ENCODE results near the gene NAXE. TPM values are rescaled to one million over a fixed set of nuclear protein-coding genes. Genes with fewer than 3 reads are reported as not detected.
A peak's percentile ranks its signal among the peaks of the same experiment; 100 is the strongest.

NAXE gene
- total RNA-seq, 6 experiments from 2014 or later, result 73.9 to 83.9 (median 76.7) TPM

DNA sequence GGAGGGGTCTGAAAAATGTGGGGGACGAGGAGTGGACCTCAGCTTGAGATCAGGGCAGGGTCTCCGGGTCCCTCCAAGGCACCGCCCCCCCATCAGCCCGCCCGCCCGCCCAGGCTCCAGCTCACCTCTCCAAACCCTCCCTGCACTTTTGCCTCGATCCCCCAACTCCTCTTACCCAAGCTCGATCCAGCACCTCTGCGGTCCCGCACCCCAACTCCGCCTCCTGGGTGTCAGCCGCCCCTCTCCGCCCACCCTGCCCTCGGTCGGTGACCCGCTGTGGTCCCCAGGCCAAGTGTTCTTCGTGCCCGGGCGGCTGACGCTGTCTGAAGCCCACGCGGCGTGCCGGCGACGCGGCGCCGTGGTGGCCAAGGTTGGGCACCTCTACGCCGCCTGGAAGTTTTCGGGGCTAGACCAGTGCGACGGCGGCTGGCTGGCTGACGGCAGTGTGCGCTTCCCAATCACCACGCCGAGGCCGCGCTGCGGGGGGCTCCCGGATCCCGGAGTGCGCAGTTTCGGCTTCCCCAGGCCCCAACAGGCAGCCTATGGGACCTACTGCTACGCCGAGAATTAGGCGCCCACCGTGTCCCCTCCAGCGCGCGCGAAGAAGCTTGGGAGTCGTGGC, 33.3 kb downstream of the NAXE start:
- Mint-ChIP-seq H3K27me3 (ENCODE audit: insufficient read depth) (peaks cover 51% of the 10 kb centered on the region), H3K27ac (no peak overlapping the region), H3K4me3 (no peak overlapping the region), H3K36me3 (ENCODE audit: low read depth) (no peaks in the 10 kb centered on the region), H3K9me3 (no peaks in the 10 kb centered on the region), H3K4me1 (ENCODE audit: low read depth) (peaks cover 6% of the 10 kb centered on the region)
- TF ChIP-seq, protein P1, sequence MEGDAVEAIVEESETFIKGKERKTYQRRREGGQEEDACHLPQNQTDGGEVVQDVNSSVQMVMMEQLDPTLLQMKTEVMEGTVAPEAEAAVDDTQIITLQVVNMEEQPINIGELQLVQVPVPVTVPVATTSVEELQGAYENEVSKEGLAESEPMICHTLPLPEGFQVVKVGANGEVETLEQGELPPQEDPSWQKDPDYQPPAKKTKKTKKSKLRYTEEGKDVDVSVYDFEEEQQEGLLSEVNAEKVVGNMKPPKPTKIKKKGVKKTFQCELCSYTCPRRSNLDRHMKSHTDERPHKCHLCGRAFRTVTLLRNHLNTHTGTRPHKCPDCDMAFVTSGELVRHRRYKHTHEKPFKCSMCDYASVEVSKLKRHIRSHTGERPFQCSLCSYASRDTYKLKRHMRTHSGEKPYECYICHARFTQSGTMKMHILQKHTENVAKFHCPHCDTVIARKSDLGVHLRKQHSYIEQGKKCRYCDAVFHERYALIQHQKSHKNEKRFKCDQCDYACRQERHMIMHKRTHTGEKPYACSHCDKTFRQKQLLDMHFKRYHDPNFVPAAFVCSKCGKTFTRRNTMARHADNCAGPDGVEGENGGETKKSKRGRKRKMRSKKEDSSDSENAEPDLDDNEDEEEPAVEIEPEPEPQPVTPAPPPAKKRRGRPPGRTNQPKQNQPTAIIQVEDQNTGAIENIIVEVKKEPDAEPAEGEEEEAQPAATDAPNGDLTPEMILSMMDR (IDR thresholded peaks at IDR 0.05), result no peak
- DNase-seq, result no peak

DNA sequence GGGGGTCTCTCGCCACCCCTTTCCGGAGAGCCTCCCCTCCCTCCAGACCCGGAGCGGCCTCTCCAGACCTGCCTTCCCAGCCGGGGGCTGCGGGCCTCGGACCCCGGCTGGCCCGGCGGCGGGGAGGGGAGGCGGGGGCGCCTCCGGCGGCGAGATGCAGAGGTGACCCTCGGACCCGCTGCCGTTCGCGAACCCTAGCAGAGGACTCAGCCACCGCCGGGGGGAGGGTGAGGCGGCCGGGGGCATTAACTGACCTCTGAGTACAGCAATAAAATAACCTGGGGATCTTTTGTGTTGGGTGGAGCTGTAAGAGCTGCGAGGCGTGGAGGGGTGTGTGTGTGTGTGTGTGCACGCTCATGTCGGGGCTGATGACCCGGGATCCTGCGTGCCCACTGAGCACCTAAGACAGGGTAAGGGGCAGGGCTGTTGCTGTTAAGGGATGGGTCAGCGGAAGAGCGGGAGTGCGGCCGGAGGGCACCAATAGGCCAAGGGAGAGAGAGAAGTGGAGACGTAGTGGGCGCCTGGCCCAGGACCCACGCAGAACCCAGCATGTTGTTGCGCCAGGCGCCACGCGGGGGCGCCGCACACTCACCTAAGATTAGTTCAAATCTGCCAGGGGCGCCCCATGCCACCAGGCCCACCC, 34.0 kb downstream of the NAXE start:
- Mint-ChIP-seq H3K27ac (no peak overlapping the region), H3K36me3 (ENCODE audit: low read depth) (no peaks in the 10 kb centered on the region), H3K9me3 (no peaks in the 10 kb centered on the region), H3K27me3 (ENCODE audit: insufficient read depth) (peaks cover 52% of the 10 kb centered on the region), H3K4me1 (ENCODE audit: low read depth) (peaks cover 6% of the 10 kb centered on the region), H3K4me3 (peak overlapping the region; percentile 31; the same call in 1 of the 2 replicates)
- no peak for DNase-seq
- TF ChIP-seq, protein P1 (IDR thresholded peaks at IDR 0.05), result peak; percentile 89

- no peak for DNase-seq
- Mint-ChIP-seq H3K27ac (no peak overlapping the region), H3K4me3 (no peak overlapping the region), H3K4me1 (ENCODE audit: low read depth) (peaks cover 6% of the 10 kb centered on the region), H3K9me3 (no peaks in the 10 kb centered on the region), H3K27me3 (ENCODE audit: insufficient read depth) (peaks cover 51% of the 10 kb centered on the region), H3K36me3 (ENCODE audit: low read depth) (no peaks in the 10 kb centered on the region)
- TF ChIP-seq, protein P1 (IDR thresholded peaks at IDR 0.05), result peak; percentile 61; the same call in 1 of the 2 replicates
Measured at GRCh38 chr1:156626079-156626438, 34.5 kb downstream of the NAXE start.

DNA sequence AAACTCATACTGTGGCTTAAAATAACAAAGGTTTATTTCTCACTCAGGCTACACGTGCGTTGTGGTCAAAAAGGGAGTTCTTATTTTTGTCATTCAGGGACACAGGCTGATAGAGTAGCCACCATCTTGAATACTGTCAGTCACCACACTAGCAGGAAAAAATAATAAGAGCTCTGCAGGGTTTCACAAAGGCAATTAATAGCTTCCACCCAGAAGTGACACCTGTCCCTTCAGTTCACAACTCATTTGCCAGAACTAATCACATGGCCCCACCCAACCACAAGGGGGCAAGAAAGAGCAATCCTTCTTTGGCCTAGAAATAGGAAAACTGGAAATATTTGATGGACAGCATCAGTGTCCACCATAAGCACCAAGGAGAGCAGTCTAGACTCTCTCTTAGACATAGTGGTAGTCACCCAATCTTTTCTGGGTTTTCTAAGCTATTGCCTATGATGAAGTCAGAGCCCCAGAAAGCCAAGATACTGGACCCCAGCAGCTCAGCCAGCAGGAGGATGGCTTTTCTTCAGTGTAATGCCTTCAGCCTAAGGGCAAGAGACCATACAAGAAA, 35.8 kb downstream of the NAXE start:
- Mint-ChIP-seq H3K27ac (no peak overlapping the region), H3K9me3 (no peaks in the 10 kb centered on the region), H3K4me3 (no peak overlapping the region), H3K36me3 (ENCODE audit: low read depth) (no peaks in the 10 kb centered on the region), H3K27me3 (ENCODE audit: insufficient read depth) (peaks cover 54% of the 10 kb centered on the region), H3K4me1 (ENCODE audit: low read depth) (peaks cover 6% of the 10 kb centered on the region)
- TF ChIP-seq, protein P1 (IDR thresholded peaks at IDR 0.05), result peak; percentile 87
- DNase-seq, result peak; percentile 60

GRCh38 chr1:156629823-156630449, 38.4 kb downstream of the NAXE start:
- Mint-ChIP-seq H3K36me3 (ENCODE audit: low read depth) (no peaks in the 10 kb centered on the region), H3K27ac (no peak overlapping the region), H3K4me1 (ENCODE audit: low read depth) (peaks cover 6% of the 10 kb centered on the region), H3K9me3 (no peaks in the 10 kb centered on the region), H3K4me3 (no peak overlapping the region), H3K27me3 (ENCODE audit: insufficient read depth) (peaks cover 54% of the 10 kb centered on the region)
- no peak for DNase-seq
- TF ChIP-seq, protein P1 (IDR thresholded peaks at IDR 0.05), result no peak

Measured in HFFc6 (cell line).